ENCODE results near the gene C6orf118. TPM values are rescaled to one million over a fixed set of nuclear protein-coding genes. Genes with fewer than 3 reads are reported as not detected.

C6orf118 gene
- polyA plus RNA-seq, 3 donors = not detected

GRCh38 chr6:165340532-165340931 lies 31.1 kb upstream of the C6orf118 start:
- intact Hi-C loops (cut with micrococcal nuclease) = no loop called here
- Mint-ChIP-seq H3K36me3 (no peaks in the 10 kb centered on the region), H3K9me3 (peaks cover 0 to 10% (median 2%) of the 10 kb centered on the region in 7 donors), H3K27ac (no peak overlapping the region), H3K4me1 (no peaks in the 10 kb centered on the region), H3K27me3 (ENCODE audit: low read depth in 3 of 3) (no peaks in the 10 kb centered on the region), H3K4me3 (no peak overlapping the region)
- Histone ChIP-seq H3K9ac (ENCODE audit: insufficient read depth, low read length, poor library complexity, severe bottlenecking) (no peak overlapping the region), H2AFZ (ENCODE audit: insufficient read depth, low read depth, low read length, poor library complexity, severe bottlenecking) (no peak overlapping the region), H3K27ac (ENCODE audit: low read depth in 1 of 2, low read length in 2 of 2) (no peak overlapping the region), H3K4me2 (replicated peaks; ENCODE audit: extremely low read depth, low read length, poor library complexity, severe bottlenecking) (no peak overlapping the region), H3K27me3 (ENCODE audit: control insufficient read depth in 2 of 2, insufficient read depth in 2 of 2, low read length in 2 of 2) (no peaks in the 10 kb centered on the region), H3K36me3 (replicated peaks in 1 of 2; ENCODE audit: control insufficient read depth in 1 of 2, insufficient read depth in 2 of 2, low read length in 2 of 2) (no peaks in the 10 kb centered on the region), H3K4me1 (ENCODE audit: control insufficient read depth in 1 of 2, insufficient read depth in 2 of 2, low read length in 2 of 2) (no peaks in the 10 kb centered on the region), H4K20me1 (ENCODE audit: insufficient read depth, low read length) (no peaks in the 10 kb centered on the region), H3K4me3 (replicated peaks in 1 of 3; ENCODE audit: low read depth in 2 of 3, low read length in 3 of 3) (no peak overlapping the region), H3K79me2 (ENCODE audit: insufficient read depth, low read length) (no peaks in the 10 kb centered on the region), H3K9me3 (replicated peaks in 1 of 2; ENCODE audit: control insufficient read depth in 1 of 2, insufficient read depth in 1 of 2, low read length in 2 of 2) (peaks cover 6 to 13% of the 10 kb centered on the region in 2 donors)
- 92% methylated on average over 3 of the region's 5 CpGs for WGBS (ENCODE audit: insufficient coverage)
- DNase-seq = no peak
- TF ChIP-seq CTCF (IDR thresholded peaks at IDR 0.05) = no peak

- no peak overlapping the region for H3K27ac ChIP-seq (ENCODE audit: low read depth in 1 of 2, low read length in 2 of 2)
- no peaks in the 10 kb centered on the region for H4K20me1 ChIP-seq (ENCODE audit: insufficient read depth, low read length)
- peaks cover 24 to 28% of the 10 kb centered on the region in 2 donors for H3K9me3 ChIP-seq (replicated peaks in 1 of 2; ENCODE audit: control insufficient read depth in 1 of 2, insufficient read depth in 1 of 2, low read length in 2 of 2)
- no peaks in the 10 kb centered on the region for H3K36me3 Mint-ChIP-seq
- H3K4me2 ChIP-seq (replicated peaks; ENCODE audit: extremely low read depth, low read length, poor library complexity, severe bottlenecking) = no peak overlapping the region
- H3K79me2 ChIP-seq (ENCODE audit: insufficient read depth, low read length) = no peaks in the 10 kb centered on the region
- H3K4me3 Mint-ChIP-seq = no peak overlapping the region
- no peak overlapping the region for H2AFZ ChIP-seq (ENCODE audit: insufficient read depth, low read depth, low read length, poor library complexity, severe bottlenecking)
- H3K9ac ChIP-seq (ENCODE audit: insufficient read depth, low read length, poor library complexity, severe bottlenecking) = no peak overlapping the region
- no peaks in the 10 kb centered on the region for H3K36me3 ChIP-seq (replicated peaks in 1 of 2; ENCODE audit: control insufficient read depth in 1 of 2, insufficient read depth in 2 of 2, low read length in 2 of 2)
- H3K4me1 ChIP-seq (ENCODE audit: control insufficient read depth in 1 of 2, insufficient read depth in 2 of 2, low read length in 2 of 2) = no peaks in the 10 kb centered on the region
- peaks cover 2 to 17% (median 13%) of the 10 kb centered on the region in 7 donors for H3K9me3 Mint-ChIP-seq
- H3K27me3 ChIP-seq (ENCODE audit: control insufficient read depth in 2 of 2, insufficient read depth in 2 of 2, low read length in 2 of 2) = no peaks in the 10 kb centered on the region
- no peak for TF ChIP-seq CTCF (IDR thresholded peaks at IDR 0.05)
- H3K4me3 ChIP-seq (replicated peaks in 1 of 3; ENCODE audit: low read depth in 2 of 3, low read length in 3 of 3) = no peak overlapping the region
- no peak for DNase-seq
- intact Hi-C loops (cut with micrococcal nuclease) = no loop called here
- H3K4me1 Mint-ChIP-seq = no peaks in the 10 kb centered on the region
- peaks cover 0 to 3% (median 0%) of the 10 kb centered on the region in 3 donors for H3K27me3 Mint-ChIP-seq (ENCODE audit: low read depth in 3 of 3)
- H3K27ac Mint-ChIP-seq = no peak overlapping the region
- 100% methylated on average over 1 of the region's 7 CpGs for WGBS (ENCODE audit: insufficient coverage)
Measured at GRCh38 chr6:165325609-165326008, 16.2 kb upstream of the C6orf118 start.
